ENCODE data around the gene CDH3. TPM values are rescaled to one million over a fixed set of nuclear protein-coding genes. Genes with fewer than 3 reads are reported as not detected.

The CDH3 gene
- total RNA-seq, 4 donors from 2014 or later = 36.8 to 192 (median 95.0) TPM

DNA sequence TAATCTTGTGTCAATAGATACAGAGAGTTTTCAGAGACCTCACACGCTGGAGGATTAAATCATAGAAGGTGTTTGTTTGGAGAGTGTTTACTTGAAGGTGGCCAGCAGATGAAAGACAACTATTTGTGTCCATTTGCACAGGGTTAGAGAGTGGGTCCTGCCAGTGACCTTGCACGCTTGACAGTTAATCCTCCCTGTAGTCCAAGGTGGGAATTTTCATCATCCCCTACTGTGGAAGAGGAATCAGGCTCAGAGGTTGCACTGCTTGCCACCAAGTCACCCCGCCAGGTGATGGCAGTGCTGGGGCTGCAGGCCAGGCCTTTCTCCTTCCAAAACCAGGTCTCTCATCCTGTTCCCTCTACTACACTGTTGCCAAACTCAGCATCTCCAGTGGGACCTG lies 104.3 kb downstream of the CDH3 start:
- DNase-seq = no peak
- Histone ChIP-seq H3K9me3 (no peaks in the 10 kb centered on the region), H3K4me1 (peaks cover 6 to 69% (median 6%) of the 10 kb centered on the region in 3 donors), H3K27me3 (no peaks in the 10 kb centered on the region), H3K36me3 (peaks cover 0 to 23% (median 0%) of the 10 kb centered on the region in 3 donors), H3K4me3 (no peak overlapping the region), H3K27ac (peak overlapping the region in 2 of 4 donors; percentile 7 to 25)
- intact Hi-C loops (cut with DNase I) = no loop called here
- WGBS, 2 donors = 78 to 82% methylated on average over 3 of the region's 3 CpGs
- no peak for TF ChIP-seq POLR2A (IDR thresholded peaks at IDR 0.05)
- TF ChIP-seq, protein P1, sequence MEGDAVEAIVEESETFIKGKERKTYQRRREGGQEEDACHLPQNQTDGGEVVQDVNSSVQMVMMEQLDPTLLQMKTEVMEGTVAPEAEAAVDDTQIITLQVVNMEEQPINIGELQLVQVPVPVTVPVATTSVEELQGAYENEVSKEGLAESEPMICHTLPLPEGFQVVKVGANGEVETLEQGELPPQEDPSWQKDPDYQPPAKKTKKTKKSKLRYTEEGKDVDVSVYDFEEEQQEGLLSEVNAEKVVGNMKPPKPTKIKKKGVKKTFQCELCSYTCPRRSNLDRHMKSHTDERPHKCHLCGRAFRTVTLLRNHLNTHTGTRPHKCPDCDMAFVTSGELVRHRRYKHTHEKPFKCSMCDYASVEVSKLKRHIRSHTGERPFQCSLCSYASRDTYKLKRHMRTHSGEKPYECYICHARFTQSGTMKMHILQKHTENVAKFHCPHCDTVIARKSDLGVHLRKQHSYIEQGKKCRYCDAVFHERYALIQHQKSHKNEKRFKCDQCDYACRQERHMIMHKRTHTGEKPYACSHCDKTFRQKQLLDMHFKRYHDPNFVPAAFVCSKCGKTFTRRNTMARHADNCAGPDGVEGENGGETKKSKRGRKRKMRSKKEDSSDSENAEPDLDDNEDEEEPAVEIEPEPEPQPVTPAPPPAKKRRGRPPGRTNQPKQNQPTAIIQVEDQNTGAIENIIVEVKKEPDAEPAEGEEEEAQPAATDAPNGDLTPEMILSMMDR (IDR thresholded peaks at IDR 0.05) = no peak

Small RNA genes within 50 kb of the gene (small RNA-seq; reads per million reads assigned to genes)
- gene HSPE1P5 = 0 reads per million in 4 donors
- 0 reads per million in 4 donors for gene RF01233
- gene RNA5SP429 = 0 to 0.07 (median 0) reads per million in 4 donors

Other genes starting within 250 kb of the CDH3 start
- 1 to 10 TPM in 2 of 4 donors, under 1 TPM in 2; 0.18 to 2.3 (median 0.92) TPM for gene SMPD3, start 196.8 kb upstream of the CDH3 start, total RNA-seq
- 10 to 100 TPM in 3 of 4 donors, 1 to 10 TPM in 1; 8.1 to 22.5 (median 13.8) TPM for gene ZFP90, start 106.0 kb upstream of the CDH3 start, total RNA-seq
- 100 to 1,000 TPM in 3 of 4 donors, 10 to 100 TPM in 1; 72.7 to 302 (median 160) TPM for gene CDH1, start 92.0 kb downstream of the CDH3 start, total RNA-seq
- 10 to 100 TPM in 2 of 4 donors, 1 to 10 TPM in 2; 5.5 to 15.8 (median 10.1) TPM for gene TANGO6, start 198.2 kb downstream of the CDH3 start, total RNA-seq

Measured in esophagus squamous epithelium (tissue), 5 donors.